HG03469 (cell line): ENCODE data around the gene RUBCNL.
"Not testable (repeated sequence)": the region's sequence is repeated elsewhere in the genome, so short reads cannot be mapped to it uniquely, and the experiment has no call there.

Experiments
- ATAC-seq: cut with Tn5 transposase; IDR thresholded peaks from one replicate; pipeline ENCODE4 v1.9.1; 2021; ENCODE audit warnings: mild to moderate bottlenecking, moderate library complexity, moderate number of reproducible peaks; ENCODE audit not compliant: unreplicated experiment

RUBCNL gene

DNA sequence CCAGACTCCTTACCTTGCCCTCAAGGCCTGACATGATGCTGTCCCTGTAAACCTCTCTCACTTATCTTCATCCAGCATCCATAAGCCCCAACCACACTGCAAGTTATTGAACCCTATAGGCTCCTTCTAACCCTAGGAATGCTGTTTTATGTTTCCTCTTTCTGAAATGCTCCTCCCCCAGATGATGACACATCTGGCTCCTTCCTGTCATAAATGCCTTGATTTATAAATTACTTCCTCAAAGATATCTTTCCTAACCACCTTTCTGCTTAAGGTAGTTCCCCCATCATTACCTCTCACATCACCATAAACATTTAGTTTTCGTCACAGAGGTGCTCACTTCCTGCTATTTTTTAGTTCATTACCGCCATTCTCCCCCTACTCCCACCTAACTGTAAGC lies 12.3 kb downstream of the RUBCNL start:
- no peak for ATAC-seq

DNA sequence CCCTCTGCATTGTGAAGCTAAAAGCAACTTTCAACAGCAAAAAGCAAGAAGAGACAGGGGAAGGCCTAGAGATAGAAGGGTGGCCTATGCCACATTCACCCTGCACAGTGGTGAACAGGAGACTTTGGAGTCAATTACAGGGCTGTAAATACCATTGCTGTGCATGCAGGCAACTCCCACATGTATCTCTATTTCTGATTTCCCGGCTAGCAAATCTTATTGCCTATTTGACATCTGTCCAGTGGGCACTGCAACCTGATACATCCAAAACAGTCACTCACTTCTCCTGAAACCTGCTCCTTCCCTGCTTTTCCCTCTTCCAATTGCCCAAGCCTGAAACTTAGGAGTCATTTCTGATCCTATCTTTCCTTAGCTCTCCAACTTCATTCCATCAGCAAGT lies 13.4 kb downstream of the RUBCNL start:
- no peak for ATAC-seq

DNA sequence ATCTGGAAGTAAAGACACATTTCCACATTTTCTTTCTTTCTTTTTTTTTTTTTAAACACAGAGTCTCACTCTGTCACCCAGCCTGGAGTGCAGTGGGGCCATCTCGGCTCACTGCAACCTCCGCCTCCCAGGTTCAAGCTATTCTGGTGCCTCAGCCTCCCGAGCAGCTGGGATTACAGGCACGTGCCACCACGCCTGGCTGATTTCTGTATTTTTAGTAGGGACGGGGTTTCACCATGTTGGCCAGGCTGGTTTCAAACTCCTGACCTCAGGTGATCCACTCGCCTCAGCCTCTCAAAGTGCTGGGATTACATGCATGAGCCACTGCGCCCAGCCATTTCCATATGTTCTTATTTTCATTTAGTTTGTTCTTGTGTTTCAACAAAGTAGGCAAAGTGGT lies 14.1 kb downstream of the RUBCNL start:
- not testable (repeated sequence) for ATAC-seq

DNA sequence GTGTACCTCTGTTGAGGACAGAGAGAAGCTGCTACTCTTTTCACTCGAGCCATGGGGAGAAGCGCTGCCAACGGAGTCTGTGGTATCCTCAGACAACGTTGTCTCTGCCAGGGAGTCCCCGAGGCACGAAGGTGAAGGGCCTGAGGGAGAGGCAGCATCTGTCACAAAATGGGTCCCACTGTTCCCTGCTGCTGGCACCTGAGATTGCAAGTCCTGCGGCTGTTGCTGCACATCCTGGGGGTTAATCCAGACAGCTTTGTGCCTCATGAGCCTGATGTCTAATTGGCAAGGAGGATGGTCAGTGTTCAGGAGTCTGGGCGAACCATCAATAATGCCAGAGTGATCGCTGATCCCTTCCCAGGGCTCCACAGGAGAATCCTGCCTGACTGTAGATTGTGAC lies 15.0 kb downstream of the RUBCNL start:
- ATAC-seq, result no peak

DNA sequence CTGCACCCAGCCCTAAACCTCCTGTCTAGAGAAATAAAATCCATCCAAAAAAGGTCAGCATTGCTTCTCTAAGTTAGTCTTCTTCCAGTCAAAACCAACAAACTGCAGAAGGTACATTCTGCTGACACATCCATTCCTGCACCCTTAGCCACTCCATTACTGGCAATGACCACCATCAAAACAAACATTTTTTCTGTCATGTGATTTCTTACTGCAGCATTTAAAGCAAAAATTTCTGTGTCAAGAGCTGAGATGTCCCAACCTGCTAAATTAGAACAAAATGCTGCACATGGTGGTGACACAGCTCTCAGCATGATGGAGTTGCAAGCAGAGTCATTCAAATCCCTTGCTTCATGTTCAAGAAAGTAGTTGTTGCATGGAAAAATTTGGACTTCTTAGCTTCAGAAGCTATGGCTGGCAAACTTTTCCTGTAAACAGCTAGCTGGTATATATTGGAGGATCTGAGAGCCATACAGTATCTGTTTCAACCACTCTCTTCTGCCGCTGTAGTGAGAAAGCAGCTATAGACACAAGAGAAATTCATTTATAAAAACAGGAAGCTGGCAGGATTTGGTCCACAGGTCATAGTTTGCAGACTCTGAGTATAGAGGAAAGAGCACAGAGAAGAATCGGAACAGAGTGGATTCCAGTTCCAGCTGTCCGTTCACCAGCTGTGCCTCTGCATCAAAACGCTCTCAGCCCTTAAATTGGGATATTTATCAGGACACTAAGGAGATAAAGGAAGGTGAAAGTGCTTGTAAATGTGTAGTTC lies 17.4 kb downstream of the RUBCNL start:
- ATAC-seq, result peak; percentile 64

DNA sequence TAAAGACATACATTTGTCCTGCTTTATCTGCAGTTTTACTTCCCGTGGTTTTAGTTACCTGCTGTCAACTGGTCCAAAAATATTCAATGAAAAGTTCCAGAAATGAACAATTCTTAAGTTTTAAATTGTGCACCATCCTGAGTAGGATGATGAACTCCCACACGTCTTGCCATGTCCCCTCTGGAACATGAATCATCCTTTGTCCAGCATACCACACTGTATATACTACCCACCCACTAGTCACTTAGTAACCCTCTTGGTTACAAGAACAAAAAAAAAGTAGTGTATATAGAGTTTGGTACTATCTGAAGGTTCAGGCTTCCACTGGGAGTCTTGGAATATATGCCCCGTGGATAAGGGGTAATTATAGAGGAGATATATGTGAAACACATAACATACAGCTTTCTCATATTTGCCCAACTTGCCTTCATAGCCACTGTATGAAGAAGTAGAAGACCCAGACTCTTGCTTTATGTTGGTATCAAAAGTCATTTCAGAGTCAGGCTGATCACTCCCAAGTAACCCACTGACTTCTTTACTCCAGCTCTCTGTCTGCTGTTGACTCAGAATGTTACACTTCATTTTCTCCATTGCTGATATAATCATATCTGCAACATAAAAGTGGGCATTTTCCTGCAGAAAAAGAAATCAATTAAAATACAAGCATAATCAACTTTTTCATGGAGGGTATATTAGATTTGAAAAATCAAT lies 19.3 kb downstream of the RUBCNL start:
- ATAC-seq, result no peak

DNA sequence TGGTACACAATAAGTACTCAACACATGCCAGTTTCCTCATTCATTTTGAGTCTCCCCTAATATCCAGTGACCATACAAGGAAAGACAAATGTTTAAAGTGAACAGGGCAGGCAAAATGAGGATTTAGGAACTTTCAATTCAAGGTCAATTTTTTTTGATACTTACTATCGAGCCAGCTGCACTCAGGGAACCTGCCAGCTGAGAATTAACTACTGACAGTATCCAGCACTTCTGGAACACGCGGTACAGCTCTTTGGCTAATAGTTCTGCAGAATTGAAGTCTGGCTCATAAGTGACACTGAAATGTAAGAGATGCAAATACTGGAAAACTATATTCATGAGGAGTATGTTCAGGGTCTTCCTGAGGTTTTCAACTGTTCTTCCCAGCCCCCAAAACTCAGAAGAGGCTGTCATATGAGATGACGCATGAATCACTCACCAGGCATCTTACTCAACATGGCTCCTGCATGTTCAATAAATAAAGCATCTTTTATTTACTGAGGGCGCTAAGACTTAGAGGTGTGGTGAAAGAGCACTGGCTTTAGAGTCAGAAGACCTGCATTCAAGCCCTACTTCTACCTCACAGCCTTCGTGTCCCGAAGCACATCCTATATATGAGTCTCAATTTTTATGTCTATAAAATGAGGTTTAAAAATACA lies 25.6 kb downstream of the RUBCNL start:
- no peak for ATAC-seq

DNA sequence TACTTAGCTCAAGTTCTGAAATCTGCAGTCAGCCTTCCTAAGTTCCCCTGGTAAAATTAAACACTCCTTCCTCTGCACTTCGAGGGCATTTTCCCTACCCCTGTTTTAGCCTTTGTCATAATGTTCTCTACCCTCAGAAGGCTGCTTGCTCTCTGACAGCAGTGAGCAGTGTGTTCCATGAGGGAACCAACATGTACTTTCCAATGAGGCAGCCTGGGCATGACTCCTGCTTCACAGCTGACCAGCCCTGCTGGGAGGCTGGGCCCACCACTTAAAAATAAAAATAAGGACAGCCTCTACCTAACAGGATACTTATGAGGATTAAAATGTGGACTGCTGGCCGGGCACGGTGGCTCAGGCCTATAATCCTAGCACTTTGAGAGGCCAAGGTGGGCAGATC lies 26.4 kb downstream of the RUBCNL start:
- no peak for ATAC-seq

DNA sequence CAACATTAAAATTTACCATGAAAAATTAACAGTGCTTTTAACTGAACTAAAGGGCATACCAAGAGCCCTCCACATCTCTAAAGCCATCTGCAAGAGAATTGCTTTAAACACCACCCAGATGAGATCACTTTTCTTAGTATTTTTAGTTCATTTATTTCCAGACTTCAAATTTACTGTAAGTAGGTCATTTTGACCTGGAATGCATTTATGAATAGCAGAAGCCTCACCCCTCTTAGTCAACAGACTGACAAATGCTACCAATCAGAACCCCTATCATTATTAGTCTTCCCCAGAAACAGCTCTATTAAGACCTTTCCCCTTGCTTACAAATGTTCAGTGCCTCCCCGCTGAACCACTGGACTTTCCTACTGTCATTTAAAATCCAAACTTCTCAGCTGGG lies 27.3 kb downstream of the RUBCNL start:
- ATAC-seq, result no peak

DNA sequence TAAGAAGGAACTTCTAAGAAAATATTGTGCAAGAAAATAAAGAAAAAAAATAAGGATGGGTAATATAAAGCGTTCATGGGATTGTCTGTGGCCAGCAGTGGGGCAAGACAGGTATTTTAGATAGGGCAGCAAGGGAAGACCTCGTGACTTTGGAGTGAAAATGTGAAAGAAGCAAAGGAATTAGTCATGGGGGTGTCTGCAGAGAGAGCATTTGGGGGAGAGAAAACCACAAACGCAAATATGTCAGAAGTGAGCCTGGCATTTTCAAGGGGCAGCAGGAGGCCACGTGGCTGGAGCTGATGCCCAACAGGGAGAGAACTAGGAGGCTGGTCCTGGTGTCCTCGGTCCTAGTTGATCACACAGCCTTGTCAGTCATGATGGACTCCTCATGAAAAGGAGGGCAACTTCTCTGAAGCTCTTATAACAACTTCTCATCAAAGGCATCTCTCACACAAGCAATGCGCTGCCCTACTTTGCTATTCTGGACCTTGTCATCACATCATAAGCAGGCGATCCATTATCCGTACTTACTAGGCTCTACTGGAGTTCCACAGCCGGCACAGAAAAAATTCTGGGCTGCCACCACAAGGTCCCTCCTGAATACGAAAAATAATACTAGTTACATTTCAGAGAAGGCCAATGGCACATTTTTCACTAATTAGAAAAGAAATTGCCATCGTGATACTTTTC lies 31.0 kb downstream of the RUBCNL start:
- no peak for ATAC-seq

DNA sequence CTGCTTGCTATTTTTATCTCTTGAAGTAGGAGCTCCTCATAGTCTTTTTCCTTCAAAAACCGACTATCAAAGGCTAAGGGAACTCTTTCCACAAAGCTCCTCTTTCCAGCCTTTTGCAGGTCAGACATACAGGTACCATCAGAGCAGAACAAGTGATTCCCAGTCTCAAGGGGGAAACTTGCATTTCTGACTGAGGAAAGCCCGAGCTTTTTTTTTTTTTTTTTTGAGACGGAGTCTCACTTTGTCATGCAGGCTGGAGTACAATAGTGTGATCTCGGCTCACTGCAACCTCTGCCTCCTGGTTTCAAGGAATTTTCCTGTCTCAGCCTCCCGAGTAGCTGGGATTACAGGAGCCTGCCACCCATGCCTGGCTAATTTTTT lies 32.0 kb downstream of the RUBCNL start:
- ATAC-seq, result no peak

DNA sequence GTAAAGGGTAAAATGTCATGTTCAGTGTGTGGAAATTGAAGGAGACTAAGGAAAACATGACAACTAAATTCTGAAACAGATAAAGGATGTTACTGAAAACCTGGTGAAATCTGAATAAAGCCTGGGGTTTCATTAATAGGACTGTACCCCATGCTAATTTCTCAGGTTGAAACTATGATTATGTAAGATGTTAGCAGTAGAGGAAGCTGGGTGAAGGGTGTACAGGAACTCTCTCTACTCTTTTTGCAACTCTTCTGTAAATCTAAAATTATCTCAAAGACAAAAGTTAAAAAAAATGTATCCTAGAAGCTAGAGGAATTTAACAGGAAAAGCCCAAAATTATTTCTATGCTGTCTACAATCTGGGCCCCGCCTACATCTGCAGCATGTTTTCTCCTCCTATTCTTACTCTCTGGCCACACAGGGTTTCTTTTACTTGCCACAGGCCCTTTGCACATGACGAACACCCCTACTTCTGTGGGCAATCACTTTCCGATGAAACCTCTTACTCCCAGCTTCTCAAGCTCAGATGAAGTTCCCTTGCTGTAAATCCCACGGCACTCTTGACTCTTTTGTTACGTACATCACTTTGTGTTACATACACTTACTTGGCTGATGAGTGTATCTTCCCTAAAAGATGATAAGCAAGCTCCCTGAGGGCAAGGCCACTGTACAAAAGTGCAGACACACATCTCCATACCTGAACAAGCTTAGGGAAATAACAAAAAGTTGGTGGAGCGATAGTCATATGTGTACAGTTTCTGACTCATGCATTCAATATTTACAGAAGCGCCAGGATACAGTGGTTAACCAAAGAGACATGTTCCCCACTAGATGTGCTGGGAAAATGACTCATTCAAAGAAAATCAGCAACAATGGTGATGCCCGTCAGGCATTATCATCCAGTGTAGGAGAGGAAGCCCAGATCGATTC lies 32.6 kb downstream of the RUBCNL start:
- ATAC-seq, result no peak

DNA sequence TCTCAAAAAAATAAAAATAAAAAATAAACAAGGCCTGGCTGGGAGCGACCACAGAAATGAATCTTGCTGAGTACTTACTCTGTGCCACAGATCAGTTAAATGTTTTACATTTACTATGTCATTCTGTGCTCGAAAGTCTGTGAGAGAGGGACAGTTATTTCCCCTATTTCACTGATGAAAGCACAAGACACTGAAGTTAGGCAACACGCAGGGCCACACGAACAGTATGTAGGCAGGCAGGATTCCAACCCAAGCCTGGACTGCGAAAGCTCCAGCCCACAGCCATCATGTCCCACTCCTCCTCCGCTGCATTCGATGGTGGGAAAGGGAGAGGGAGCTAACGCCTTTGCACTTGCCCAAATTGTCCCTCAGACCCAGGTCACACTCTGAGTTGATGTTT lies 34.2 kb downstream of the RUBCNL start:
- ATAC-seq, result no peak

DNA sequence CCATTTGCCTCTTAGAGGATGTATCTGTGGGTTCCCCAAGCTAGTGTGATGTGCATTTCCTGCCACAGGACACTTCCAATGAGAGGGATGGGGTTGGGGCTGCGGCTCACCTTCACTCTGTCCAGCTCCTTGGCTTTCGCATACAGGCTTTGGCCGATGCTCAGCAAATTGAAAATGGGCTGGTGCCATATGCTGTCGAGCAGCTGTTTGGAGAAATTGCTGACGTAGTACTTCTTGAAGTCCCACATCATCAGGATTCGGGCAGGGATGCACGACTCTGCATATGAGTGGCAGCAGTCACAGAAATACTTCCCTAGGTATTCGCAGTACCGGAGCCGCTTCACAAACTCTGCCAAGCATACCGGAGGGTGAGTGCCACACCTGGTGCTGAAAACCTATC lies 37.0 kb downstream of the RUBCNL start:
- ATAC-seq, result no peak

DNA sequence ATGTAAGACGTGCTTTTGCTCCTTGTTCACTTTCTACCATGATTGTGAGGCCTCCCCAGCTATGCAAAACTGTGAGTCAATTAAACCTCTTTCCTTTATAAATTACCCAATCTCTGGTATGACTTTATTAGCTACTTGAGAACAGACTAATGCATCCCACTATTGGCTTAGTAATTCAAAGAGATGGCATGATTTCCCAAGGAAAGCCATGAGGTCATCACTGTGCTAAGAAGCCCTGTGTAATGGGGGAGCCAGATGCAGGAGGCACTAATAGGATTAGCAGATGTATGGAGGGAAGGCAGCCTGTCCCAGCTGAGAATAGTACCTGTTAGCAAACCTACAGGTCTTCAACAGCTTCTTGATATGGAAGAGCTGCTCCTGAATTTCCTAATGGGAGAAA lies 38.1 kb downstream of the RUBCNL start:
- ATAC-seq, result no peak

DNA sequence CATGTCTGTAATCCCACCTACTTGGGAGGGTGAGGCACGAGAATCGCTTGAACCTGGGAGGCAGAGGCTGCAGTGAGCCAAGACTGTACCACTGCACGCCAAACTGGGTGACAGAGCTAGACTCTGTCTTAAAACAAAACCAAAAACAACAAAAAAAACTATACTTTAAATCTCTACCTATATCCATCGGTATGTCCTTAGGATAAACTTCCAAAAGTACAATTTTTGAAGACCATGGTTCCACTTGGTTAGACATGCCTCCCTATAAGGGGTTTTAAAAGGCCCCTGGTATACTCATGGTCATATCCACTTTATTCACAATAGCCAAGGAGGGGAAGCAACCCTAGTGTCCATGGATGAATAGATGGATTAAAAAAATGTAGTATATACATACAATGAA lies 39.8 kb downstream of the RUBCNL start:
- no peak for ATAC-seq

DNA sequence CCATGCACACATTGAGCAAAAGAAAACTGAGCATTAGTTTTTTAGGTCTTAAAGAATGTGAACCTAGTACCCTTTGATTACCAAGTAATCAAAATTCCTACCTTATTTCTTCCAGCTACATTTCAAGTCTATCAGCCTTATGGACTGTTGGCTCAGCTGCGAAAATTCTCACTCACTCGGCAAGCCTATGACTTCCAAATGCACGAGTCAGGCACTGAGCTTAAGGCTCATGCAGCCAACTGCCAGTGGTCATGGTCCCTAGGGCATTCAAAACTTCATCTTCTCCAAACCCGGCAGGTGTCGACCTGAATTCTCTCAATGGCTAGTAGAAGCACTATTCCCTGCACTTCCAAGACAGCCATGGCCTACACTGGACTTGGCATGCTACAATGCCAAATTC lies 41.2 kb downstream of the RUBCNL start:
- ATAC-seq, result no peak

DNA sequence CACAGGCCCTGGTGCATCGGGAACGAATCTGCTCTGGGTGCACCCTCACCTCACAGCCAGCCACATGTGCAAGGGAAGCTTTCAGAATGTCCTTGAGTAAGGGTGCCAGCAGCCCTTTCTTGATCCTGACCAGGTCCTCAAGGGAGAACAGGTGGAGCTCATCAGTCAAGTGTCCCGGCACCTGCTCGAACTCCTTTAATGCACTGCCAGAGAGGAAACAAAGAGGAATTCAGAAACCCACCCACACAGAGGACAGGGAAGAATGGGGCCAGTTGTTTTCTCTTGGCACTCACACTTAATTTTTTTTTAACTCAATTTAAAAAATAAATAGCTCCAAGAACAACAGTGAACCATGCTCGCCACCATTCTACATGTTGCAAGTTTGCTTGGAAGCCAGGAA lies 41.7 kb downstream of the RUBCNL start:
- ATAC-seq, result no peak

DNA sequence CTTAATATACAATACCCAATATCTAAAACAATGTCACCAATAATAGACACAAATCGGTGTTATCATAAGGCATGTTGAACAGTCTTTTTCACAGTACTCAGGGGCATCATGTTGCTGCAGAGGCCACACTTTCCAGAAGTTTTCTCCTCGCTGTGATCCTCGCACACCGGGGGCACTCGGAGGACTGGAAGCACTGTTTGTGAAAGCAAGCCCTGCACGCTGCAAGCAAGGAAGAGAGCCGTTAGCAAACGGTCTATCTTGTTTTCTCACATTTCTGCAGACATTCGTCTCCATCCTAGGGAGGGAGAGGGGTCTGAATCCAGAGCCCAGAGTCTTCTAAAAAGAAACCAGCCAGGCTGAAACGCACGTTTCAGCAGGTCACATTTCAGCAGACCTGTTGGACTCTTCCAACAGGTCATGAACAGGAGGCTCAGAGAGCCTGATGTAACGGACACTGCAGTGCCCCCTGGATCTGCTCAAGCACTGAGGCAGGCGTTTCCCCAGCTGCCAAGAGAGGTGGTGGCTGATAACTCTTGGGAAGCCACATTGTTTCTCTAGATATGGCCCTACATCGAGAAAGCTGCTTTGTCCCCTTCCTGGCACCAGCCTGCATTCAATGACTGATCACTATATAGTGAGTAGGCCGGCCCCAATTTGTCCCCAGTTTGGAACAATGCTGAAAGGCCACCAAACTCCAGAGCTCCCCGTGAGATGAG lies 43.6 kb downstream of the RUBCNL start:
- no peak for ATAC-seq

DNA sequence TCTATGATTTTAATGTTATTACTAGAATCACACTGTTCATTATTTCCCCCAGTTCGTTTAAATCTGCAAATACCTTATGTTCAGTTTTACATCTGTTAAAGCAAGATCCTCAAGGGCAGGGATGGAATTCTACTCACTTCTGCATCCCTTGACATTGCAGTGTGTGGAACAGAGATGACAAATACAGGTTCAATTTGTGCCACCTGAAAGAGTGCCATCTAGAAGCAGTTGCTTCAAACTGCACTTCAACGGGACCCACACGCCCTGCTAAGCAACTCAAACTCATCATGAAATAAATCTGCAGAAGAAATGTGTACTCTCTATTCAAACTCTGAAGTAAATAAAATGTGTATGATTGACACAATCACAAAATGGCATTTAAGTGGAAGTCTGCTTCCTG lies 44.5 kb downstream of the RUBCNL start:
- ATAC-seq, result no peak
